ENCODE results near the gene VAMP3. TPM values are rescaled to one million over a fixed set of nuclear protein-coding genes. Genes with fewer than 3 reads are reported as not detected.
"Not testable (repeated sequence)": the region's sequence is repeated elsewhere in the genome, so short reads cannot be mapped to it uniquely, and the experiment has no call there.

The VAMP3 gene
- polyA plus RNA-seq, 1 donor: 113 TPM

DNA sequence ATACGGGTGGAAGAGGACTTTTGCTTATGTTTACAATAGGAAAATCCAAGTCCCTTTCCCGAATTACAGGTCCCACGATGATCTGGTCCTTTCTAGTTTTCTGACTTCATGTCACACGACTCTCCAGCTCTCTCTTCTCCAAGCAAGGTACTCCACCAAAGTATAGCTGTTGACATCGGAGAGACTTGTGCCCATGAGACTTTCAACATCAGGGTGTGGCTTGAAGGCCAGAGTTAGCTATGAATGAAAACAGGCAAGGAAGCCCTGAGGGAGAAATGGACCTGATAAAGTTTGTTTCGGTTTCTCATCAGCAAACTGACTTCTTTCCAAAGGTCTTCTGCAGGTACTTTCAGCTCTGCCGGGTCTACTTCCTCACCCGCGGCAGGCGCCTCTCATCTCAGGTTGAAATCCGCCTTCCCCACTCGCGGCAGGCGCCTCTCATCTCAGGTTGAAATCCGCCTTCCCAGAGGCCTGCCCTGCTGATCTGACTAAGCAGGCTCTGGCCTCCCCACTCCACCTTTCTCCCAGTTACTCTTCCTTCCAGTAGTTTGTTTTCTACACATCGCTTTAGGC, 10.9 kb downstream of the VAMP3 start:
- peaks cover 8% of the 10 kb centered on the region for H3K4me1 ChIP-seq (ENCODE audit: control insufficient read depth, insufficient read depth, low read length)

DNA sequence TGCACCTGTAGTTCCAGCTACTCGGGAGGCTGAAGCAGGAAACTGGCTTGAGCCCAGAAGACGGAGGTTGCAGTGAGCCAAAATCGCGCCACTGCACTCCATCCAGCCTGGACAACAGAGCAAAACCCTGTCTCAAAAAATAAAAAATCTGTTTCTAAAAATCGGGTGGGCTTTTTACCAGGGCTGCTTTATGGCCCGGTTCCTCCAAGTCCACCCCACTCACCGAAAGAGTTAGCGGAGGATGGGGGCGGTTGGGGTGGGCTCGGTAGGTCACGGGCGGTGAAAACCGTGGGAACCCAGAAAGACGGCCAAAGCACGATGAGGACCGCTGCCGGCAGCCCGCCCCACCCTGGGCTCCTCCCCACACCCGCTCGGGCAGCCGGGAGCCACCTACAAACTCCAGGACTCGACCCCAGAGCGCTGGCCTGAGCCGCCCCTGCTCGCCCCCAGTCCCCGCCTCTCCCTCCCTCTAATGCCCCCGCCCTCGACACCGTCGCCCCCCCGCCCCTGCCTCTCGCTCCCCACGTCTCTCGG, 12.1 kb downstream of the VAMP3 start:
- Histone ChIP-seq H3K27me3 (ENCODE audit: control insufficient read depth, insufficient read depth, low read length) (peaks cover 5% of the 10 kb centered on the region), H3K4me1 (ENCODE audit: control insufficient read depth, insufficient read depth, low read length) (peaks cover 8% of the 10 kb centered on the region), H3K27ac (ENCODE audit: low read length) (no peak overlapping the region), H3K4me3 (ENCODE audit: low read length) (peak overlapping the region; percentile 55), H3K36me3 (ENCODE audit: control insufficient read depth, insufficient read depth, low read length) (peaks cover 21% of the 10 kb centered on the region), H3K9me3 (ENCODE audit: control insufficient read depth, low read depth, low read length) (peaks cover 7% of the 10 kb centered on the region)
- peak in 1 of 2 donors; percentile 35 for DNase-seq
- no CpG with 5 or more reads among the region's 34 CpGs for WGBS (ENCODE audit: insufficient coverage, low lambda C conversion rate)

More for the DNA sequence above, 10.9 kb downstream of the VAMP3 start:
- peaks cover 5% of the 10 kb centered on the region for H3K27me3 ChIP-seq (ENCODE audit: control insufficient read depth, insufficient read depth, low read length)
- WGBS (ENCODE audit: insufficient coverage, low lambda C conversion rate): 87% methylated on average over 6 of the region's 16 CpGs
- H3K9me3 ChIP-seq (ENCODE audit: control insufficient read depth, low read depth, low read length): peaks cover 7% of the 10 kb centered on the region
- H3K27ac ChIP-seq (ENCODE audit: low read length): peak overlapping the region; percentile 13
- H3K4me3 ChIP-seq (ENCODE audit: low read length): no peak overlapping the region
- DNase-seq: peak; percentile 21 to 71
- H3K36me3 ChIP-seq (ENCODE audit: control insufficient read depth, insufficient read depth, low read length): peaks cover 33% of the 10 kb centered on the region

DNA sequence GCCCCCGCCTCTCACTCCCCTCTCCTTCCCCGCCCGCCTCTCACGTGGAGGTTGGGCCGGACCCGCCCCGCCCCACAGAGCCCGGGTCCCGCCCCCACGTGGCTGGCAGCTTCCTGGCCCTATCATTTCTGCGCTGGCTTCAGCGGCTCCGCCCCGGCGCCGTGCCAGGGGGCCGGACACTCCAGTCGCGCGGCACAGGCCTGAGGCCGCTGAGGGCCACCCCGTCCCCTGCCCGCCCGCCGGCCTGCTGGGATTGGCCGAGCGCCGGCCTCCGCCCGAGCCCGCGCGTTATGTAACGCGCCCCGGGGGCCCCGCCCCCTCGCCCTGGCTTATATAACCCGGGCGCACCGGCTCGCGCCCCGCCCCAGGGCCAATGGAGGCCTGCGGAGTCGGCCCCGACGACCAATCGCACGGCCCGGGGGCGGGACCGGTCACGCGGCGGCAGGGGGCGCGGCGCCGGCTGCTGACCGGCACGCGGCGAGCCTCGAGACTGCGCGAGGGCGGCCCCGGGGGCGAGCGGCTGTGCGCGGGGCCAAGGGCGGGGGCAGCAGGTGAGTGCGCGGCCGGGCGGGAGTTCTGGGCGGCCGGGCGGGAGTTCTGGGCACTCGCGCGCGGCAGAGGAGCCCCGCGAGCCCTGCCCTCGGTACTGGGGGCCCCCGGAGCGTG, 12.9 kb downstream of the VAMP3 start, which contains the start of gene PER3:
Gene PER3, plus strand, starts transcription at position 466 of the 666 bp plus-strand sequence. CDS start 587 bp downstream, outside the sequence.
- H3K9me3 ChIP-seq (ENCODE audit: control insufficient read depth, low read depth, low read length): peaks cover 7% of the 10 kb centered on the region
- H3K27me3 ChIP-seq (ENCODE audit: control insufficient read depth, insufficient read depth, low read length): peaks cover 5% of the 10 kb centered on the region
- WGBS (ENCODE audit: insufficient coverage, low lambda C conversion rate): no CpG with 5 or more reads among the region's 90 CpGs
- peak within 1 kb of the TSS; percentile 55 for H3K4me3 ChIP-seq (ENCODE audit: low read length)
- peaks cover 8% of the 10 kb centered on the region for H3K4me1 ChIP-seq (ENCODE audit: control insufficient read depth, insufficient read depth, low read length)
- H3K36me3 ChIP-seq (ENCODE audit: control insufficient read depth, insufficient read depth, low read length): peaks cover 16% of the 10 kb centered on the region
- DNase-seq: peak; percentile 96 to 98
- no peak within 1 kb of the TSS for H3K27ac ChIP-seq (ENCODE audit: low read length)

DNA sequence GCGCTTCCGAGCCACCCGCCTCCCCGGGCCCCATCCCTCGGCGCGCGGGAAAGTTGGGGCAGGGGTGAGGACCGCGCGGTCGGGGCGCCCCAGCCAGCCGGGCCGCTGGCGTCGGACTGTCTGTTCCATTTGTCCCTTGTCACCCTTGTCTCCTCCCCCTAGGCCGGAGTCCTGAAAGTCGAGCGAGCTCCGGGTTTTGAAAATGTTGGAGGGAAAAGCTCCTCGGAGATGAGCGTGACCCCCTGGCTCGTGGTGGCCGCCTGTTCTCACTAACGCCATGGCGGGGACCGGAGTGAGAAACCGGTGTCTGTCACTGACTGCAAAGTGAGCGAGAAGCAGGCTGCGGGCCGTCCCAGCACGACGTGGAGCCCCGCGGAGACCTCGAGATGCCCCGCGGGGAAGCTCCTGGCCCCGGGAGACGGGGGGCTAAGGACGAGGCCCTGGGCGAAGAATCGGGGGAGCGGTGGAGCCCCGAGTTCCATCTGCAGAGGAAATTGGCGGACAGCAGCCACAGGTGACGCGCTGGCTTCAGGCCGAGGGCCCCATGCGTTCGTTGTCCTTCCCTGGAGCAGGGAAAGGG, 13.5 kb downstream of the VAMP3 start:
- no peak for DNase-seq
- no peak overlapping the region for H3K27ac ChIP-seq (ENCODE audit: low read length)
- no CpG with 5 or more reads among the region's 52 CpGs for WGBS (ENCODE audit: insufficient coverage, low lambda C conversion rate)
- H3K4me3 ChIP-seq (ENCODE audit: low read length): peak overlapping the region; percentile 12
- H3K4me1 ChIP-seq (ENCODE audit: control insufficient read depth, insufficient read depth, low read length): peaks cover 8% of the 10 kb centered on the region
- H3K9me3 ChIP-seq (ENCODE audit: control insufficient read depth, low read depth, low read length): peaks cover 7% of the 10 kb centered on the region
- H3K27me3 ChIP-seq (ENCODE audit: control insufficient read depth, insufficient read depth, low read length): peaks cover 5% of the 10 kb centered on the region
- H3K36me3 ChIP-seq (ENCODE audit: control insufficient read depth, insufficient read depth, low read length): peaks cover 12% of the 10 kb centered on the region

DNA sequence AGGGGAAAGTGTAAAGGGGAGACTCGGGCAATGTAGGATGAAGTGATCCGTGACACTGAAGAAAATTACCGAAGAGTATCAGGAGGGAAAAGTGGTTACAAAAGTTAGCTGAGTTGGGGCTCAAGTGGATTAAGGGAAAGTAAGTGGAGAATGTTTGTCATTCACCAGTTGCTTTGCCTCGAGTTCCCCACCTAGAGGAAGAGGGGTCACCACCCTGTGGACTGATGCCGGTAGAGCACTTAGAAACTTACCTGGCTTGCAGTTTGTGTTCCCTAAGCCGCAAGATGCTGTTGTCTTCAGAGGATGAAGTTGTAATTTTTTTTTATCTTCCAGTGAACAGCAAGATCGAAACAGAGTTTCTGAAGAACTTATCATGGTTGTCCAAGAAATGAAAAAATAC, 14.0 kb downstream of the VAMP3 start:
- no peak for DNase-seq
- 96% methylated on average over 3 of the region's 7 CpGs for WGBS (ENCODE audit: insufficient coverage, low lambda C conversion rate)
- Histone ChIP-seq H3K9me3 (ENCODE audit: control insufficient read depth, low read depth, low read length) (peaks cover 7% of the 10 kb centered on the region), H3K4me3 (ENCODE audit: low read length) (no peak overlapping the region), H3K36me3 (ENCODE audit: control insufficient read depth, insufficient read depth, low read length) (peaks cover 8% of the 10 kb centered on the region), H3K27me3 (ENCODE audit: control insufficient read depth, insufficient read depth, low read length) (peaks cover 5% of the 10 kb centered on the region), H3K4me1 (ENCODE audit: control insufficient read depth, insufficient read depth, low read length) (peaks cover 8% of the 10 kb centered on the region), H3K27ac (ENCODE audit: low read length) (no peak overlapping the region)

DNA sequence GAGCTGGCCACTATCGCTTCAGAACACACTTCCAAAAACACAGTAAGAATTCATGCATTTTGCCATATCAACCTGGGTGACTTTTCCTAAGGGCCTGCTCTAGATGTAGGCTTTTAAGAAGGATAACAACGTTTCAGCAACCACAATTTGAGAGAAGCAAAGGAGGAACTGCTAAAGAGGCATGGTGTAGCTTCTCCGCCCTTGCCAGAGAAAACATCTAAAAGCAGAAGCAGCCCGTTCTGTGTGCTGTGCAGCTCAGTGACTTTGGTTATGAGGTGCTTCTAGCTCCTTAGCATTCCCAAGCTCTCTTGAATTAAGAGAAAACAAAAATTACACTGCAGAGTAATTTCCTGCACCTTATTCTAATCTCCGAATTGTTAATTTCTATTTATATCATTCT, 15.7 kb downstream of the VAMP3 start:
- Histone ChIP-seq H3K9me3 (ENCODE audit: control insufficient read depth, low read depth, low read length) (peaks cover 10% of the 10 kb centered on the region), H3K27ac (ENCODE audit: low read length) (no peak overlapping the region), H3K4me3 (ENCODE audit: low read length) (no peak overlapping the region), H3K36me3 (ENCODE audit: control insufficient read depth, insufficient read depth, low read length) (no peaks in the 10 kb centered on the region), H3K27me3 (ENCODE audit: control insufficient read depth, insufficient read depth, low read length) (peaks cover 5% of the 10 kb centered on the region), H3K4me1 (ENCODE audit: control insufficient read depth, insufficient read depth, low read length) (peaks cover 8% of the 10 kb centered on the region)
- no CpG with 5 or more reads among the region's 5 CpGs for WGBS (ENCODE audit: insufficient coverage, low lambda C conversion rate)
- DNase-seq: no peak

DNA sequence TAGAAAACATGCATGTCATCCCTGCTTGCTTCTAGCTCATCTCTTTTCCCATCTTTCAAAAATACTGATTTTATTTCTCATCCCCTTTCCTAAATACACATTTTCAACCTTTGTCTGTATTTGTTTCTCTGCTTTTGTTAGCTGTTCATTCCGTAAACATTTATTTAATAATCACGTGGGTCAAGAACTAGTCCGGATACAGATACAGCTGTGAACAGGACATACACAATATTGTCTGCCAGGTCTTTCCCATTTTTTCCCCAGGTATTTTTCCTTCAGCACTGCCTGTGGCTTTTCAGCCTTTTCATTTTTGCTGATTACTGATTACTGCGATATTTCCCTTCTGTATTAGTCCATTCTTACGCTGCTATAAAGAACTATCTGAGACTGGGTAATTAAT, 18.7 kb downstream of the VAMP3 start:
- Histone ChIP-seq H3K27me3 (ENCODE audit: control insufficient read depth, insufficient read depth, low read length) (no peaks in the 10 kb centered on the region), H3K27ac (ENCODE audit: low read length) (no peak overlapping the region), H3K4me3 (ENCODE audit: low read length) (no peak overlapping the region), H3K36me3 (ENCODE audit: control insufficient read depth, insufficient read depth, low read length) (no peaks in the 10 kb centered on the region), H3K4me1 (ENCODE audit: control insufficient read depth, insufficient read depth, low read length) (no peaks in the 10 kb centered on the region), H3K9me3 (ENCODE audit: control insufficient read depth, low read depth, low read length) (peaks cover 4% of the 10 kb centered on the region)
- 89% methylated on average over 3 of the region's 5 CpGs for WGBS (ENCODE audit: insufficient coverage, low lambda C conversion rate)
- no peak for DNase-seq

DNA sequence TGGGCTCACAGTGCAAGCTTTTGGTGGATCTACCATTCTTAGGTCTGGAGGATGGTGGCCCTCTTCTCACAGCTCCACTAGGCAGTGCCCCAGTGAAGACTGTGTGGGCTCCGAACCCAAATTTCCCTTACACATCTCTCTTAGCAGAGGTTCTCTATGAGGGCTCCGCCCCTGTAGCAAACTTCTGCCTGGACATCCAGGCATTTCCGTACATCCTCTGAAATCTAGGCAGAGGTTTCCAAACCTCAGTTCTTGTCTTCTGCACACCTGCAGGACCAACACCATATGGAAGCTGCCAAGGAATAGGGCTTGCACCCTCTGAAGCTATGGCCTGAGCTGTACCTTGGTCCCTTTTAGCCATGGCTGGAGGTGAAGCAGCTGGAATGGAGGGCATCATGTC, 19.9 kb downstream of the VAMP3 start:
- not testable (repeated sequence) for H3K36me3 ChIP-seq (ENCODE audit: control insufficient read depth, insufficient read depth, low read length); H3K4me1 ChIP-seq (ENCODE audit: control insufficient read depth, insufficient read depth, low read length); H3K27me3 ChIP-seq (ENCODE audit: control insufficient read depth, insufficient read depth, low read length); DNase-seq; H3K27ac ChIP-seq (ENCODE audit: low read length); H3K4me3 ChIP-seq (ENCODE audit: low read length); H3K9me3 ChIP-seq (ENCODE audit: control insufficient read depth, low read depth, low read length)
- no CpG with 5 or more reads among the region's 3 CpGs for WGBS (ENCODE audit: insufficient coverage, low lambda C conversion rate)

DNA sequence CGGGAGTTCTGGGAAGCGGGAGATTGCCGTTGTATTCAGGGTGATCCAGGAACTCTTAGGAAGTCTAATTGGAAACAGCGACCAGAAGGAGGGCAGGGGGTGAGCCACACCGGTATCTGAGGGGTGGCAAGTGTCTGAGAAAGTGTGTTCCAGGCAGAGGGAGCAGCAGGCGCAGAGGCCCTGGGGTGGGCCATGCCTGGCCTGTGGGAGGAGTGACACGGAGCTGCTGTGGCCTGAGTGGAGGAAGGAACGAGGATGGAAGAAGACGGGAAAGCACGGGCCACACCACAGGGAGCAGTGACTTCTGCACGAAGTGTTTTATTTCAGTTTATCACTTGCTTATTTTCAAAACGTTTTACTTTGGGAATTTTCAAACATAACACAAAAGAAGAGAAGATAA, 24.3 kb downstream of the VAMP3 start:
- Histone ChIP-seq H3K36me3 (ENCODE audit: control insufficient read depth, insufficient read depth, low read length) (no peaks in the 10 kb centered on the region), H3K4me1 (ENCODE audit: control insufficient read depth, insufficient read depth, low read length) (no peaks in the 10 kb centered on the region), H3K4me3 (ENCODE audit: low read length) (no peak overlapping the region), H3K27me3 (ENCODE audit: control insufficient read depth, insufficient read depth, low read length) (no peaks in the 10 kb centered on the region), H3K27ac (ENCODE audit: low read length) (no peak overlapping the region), H3K9me3 (ENCODE audit: control insufficient read depth, low read depth, low read length) (peaks cover 3% of the 10 kb centered on the region)
- no peak for DNase-seq
- WGBS (ENCODE audit: insufficient coverage, low lambda C conversion rate): 93% methylated on average over 10 of the region's 12 CpGs

DNA sequence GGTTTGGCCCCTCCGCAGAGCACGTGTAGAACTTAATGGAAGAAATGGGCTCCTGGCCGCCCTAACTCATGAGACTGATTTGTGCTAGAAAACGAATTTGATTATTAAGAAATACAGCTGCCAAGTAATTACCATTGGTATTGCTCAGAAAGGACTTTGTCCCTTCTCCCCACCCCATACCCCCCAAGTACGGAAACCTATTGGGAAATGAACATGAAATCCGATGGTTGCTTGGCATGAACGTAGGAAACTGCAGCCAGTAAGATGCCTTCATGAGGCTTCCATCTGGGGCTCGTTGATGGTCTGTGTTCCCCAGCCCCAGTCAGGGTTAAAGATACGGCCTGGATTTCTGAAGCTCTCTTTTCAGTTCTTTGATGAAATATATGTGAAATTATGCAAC, 34.4 kb downstream of the VAMP3 start:
- DNase-seq: no peak
- WGBS (ENCODE audit: insufficient coverage, low lambda C conversion rate): no CpG with 5 or more reads among the region's 9 CpGs
- H3K4me1 ChIP-seq (ENCODE audit: control insufficient read depth, insufficient read depth, low read length): no peaks in the 10 kb centered on the region
- no peaks in the 10 kb centered on the region for H3K27me3 ChIP-seq (ENCODE audit: control insufficient read depth, insufficient read depth, low read length)
- peaks cover 11% of the 10 kb centered on the region for H3K36me3 ChIP-seq (ENCODE audit: control insufficient read depth, insufficient read depth, low read length)
- no peak overlapping the region for H3K27ac ChIP-seq (ENCODE audit: low read length)
- H3K9me3 ChIP-seq (ENCODE audit: control insufficient read depth, low read depth, low read length): no peaks in the 10 kb centered on the region
- H3K4me3 ChIP-seq (ENCODE audit: low read length): no peak overlapping the region
